H1 (cell line): Measurements from ENCODE around the gene LMNTD2. TPM values are rescaled to one million over a fixed set of nuclear protein-coding genes. Genes with fewer than 3 reads are reported as not detected.
A peak's percentile ranks its signal among the peaks of the same experiment; 100 is the strongest.
"Not testable (repeated sequence)": the region's sequence is repeated elsewhere in the genome, so short reads cannot be mapped to it uniquely, and the experiment has no call there.

Experiments used
- CTCF ChIA-PET: fragments of 300-600 bp; sonication (Branson Sonifier 250); formaldehyde crosslinking; loops from one replicate; lab custom pipeline; 2021; ENCODE audit not compliant: partially characterized antibody; lab: Charles Lee
- POLR2A ChIA-PET: fragments of 300-600 bp; sonication (Branson Sonifier 250); formaldehyde crosslinking; loops from one replicate; lab custom pipeline; 2021; ENCODE audit warnings: inconsistent platforms; ENCODE audit not compliant: partially characterized antibody; lab: Charles Lee
- DNase-seq, 2 experiments: peaks; one replicate each; pipeline versions ENCODE4 v3.0.0 to v3.0.0-alpha.2; 2010 to 2022; ENCODE audit warnings: low spot score in 2 of 2, low read depth in 1 of 2, mixed read lengths in 1 of 2
- FAIRE-seq: peaks from 2 replicates; lab custom pipeline; 2011; peaks lifted over from hg19 to GRCh38; lab: Jason Lieb, UNC
- H2AFZ ChIP-seq: 2 replicates; pipeline ENCODE4 v1.8.1; 2012; ENCODE audit warnings: low read length, inconsistent platforms
- H2AK5ac ChIP-seq: 2 replicates; pipeline ENCODE4 v1.6.1; 2013; ENCODE audit warnings: low read depth, low read length
- H2BK120ac ChIP-seq: replicated peaks from 2 replicates; pipeline ENCODE3; 2013; ENCODE audit warnings: low read depth, low read length, inconsistent platforms
- H2BK12ac ChIP-seq: 2 replicates; pipeline ENCODE4 v1.6.1; 2013; ENCODE audit warnings: low read depth, low read length
- H2BK15ac ChIP-seq: 2 replicates; pipeline ENCODE4 v1.6.1; 2013; ENCODE audit warnings: low read length
- H2BK20ac ChIP-seq: 2 replicates; pipeline ENCODE4 v1.6.1; 2013; ENCODE audit warnings: low read length
- H2BK5ac ChIP-seq: 2 replicates; pipeline ENCODE4 v1.6.1; 2013; ENCODE audit warnings: low read depth, low read length
- H3K14ac ChIP-seq: 2 replicates; pipeline ENCODE4 v1.6.1; 2013; ENCODE audit warnings: inconsistent platforms; ENCODE audit not compliant: insufficient read length
- H3K18ac ChIP-seq: 2 replicates; pipeline ENCODE4 v1.6.1; 2013; ENCODE audit warnings: low read length; ENCODE audit errors: extremely low read depth
- H3K23ac ChIP-seq: 2 replicates; pipeline ENCODE4 v1.6.1; 2013; ENCODE audit warnings: inconsistent platforms; ENCODE audit not compliant: insufficient read length
- H3K23me2 ChIP-seq: 2 replicates; pipeline ENCODE4 v1.6.1; 2013; ENCODE audit warnings: low read depth, low read length
- H3K27ac ChIP-seq: 2 replicates; pipeline ENCODE4 v1.6.1; 2011; ENCODE audit warnings: low read depth, low read length, inconsistent platforms
- H3K27me3 ChIP-seq, 4 experiments: replicated peaks in 1 of 4; 1 replicate in 1 of 4; 2 replicates in 3 of 4; pipeline versions ENCODE4 v1.6.1 to v1.8.1; 2011 to 2013; ENCODE audit warnings: low read length in 3 of 4, mild to moderate bottlenecking in 3 of 4, inconsistent platforms in 2 of 4, mixed read lengths in 2 of 4, moderate library complexity in 1 of 4; ENCODE audit not compliant: control insufficient read depth in 3 of 4, insufficient read depth in 3 of 4; ENCODE audit errors: extremely low read depth in 1 of 4
- H3K36me3 ChIP-seq, 4 experiments: 2 replicates each; pipeline versions ENCODE4 v1.6.1 to v1.8.1; 2011 to 2013; ENCODE audit warnings: mild to moderate bottlenecking in 4 of 4, low read length in 3 of 4, moderate library complexity in 2 of 4, control low read depth in 1 of 4, inconsistent platforms in 1 of 4; ENCODE audit not compliant: insufficient read depth in 4 of 4, control insufficient read depth in 2 of 4
- H3K4ac ChIP-seq: replicated peaks from 2 replicates; pipeline ENCODE3; 2013; ENCODE audit warnings: low read length, low read depth, mixed read lengths, inconsistent platforms; ENCODE audit not compliant: insufficient read length
- H3K4me1 ChIP-seq, 4 experiments: replicated peaks in 1 of 4; 1 replicate in 1 of 4; 2 replicates in 3 of 4; pipeline versions ENCODE4 v1.6.1 to v1.8.1; 2011 to 2013; ENCODE audit warnings: low read length in 3 of 4, inconsistent platforms in 2 of 4, mixed read lengths in 1 of 4; ENCODE audit not compliant: insufficient read depth in 4 of 4, control insufficient read depth in 3 of 4
- H3K4me2 ChIP-seq, 2 experiments: 2 replicates each; pipeline versions ENCODE4 v1.6.1 to v1.8.1; 2011 to 2013; ENCODE audit warnings: low read depth in 2 of 2, low read length in 2 of 2, control low read depth in 1 of 2, inconsistent platforms in 1 of 2, mild to moderate bottlenecking in 1 of 2; ENCODE audit not compliant: insufficient read depth in 1 of 2
- H3K4me3 ChIP-seq, 4 experiments: fragments of 200-600, 300-600 bp in 1 of 4; sonication (generic), shearing (Covaris generic), sonication (Bioruptor Twin) in 1 of 4; 2 replicates each; pipeline versions ENCODE4 v1.5.1 to v1.8.1; 2011 to 2016; ENCODE audit warnings: low read length in 4 of 4, low read depth in 3 of 4, control low read depth in 2 of 4, inconsistent platforms in 2 of 4, mild to moderate bottlenecking in 2 of 4, mixed read lengths in 1 of 4, moderate library complexity in 1 of 4; ENCODE audit not compliant: insufficient read depth in 2 of 4; ENCODE audit errors: extremely low read depth in 1 of 4
- H3K56ac ChIP-seq: replicated peaks from 2 replicates; pipeline ENCODE3; 2013; ENCODE audit warnings: low read depth, mild to moderate bottlenecking, mixed read lengths, low read length, inconsistent platforms; ENCODE audit not compliant: insufficient read length
- H3K79me1 ChIP-seq: 2 replicates; pipeline ENCODE4 v1.6.1; 2013; ENCODE audit warnings: low read depth, low read length, control low read depth
- H3K79me2 ChIP-seq, 2 experiments: 2 replicates each; pipeline versions ENCODE4 v1.6.1 to v1.8.1; 2012 to 2013; ENCODE audit warnings: low read length in 2 of 2, mild to moderate bottlenecking in 2 of 2, inconsistent platforms in 1 of 2; ENCODE audit not compliant: insufficient read depth in 2 of 2, control insufficient read depth in 1 of 2
- H3K9ac ChIP-seq, 4 experiments: replicated peaks in 1 of 4; 1 replicate in 1 of 4; 2 replicates in 3 of 4; pipeline versions ENCODE4 v1.6.1 to v1.8.1; 2011 to 2013; ENCODE audit warnings: low read depth in 3 of 4, low read length in 3 of 4, control low read depth in 2 of 4, mild to moderate bottlenecking in 2 of 4, moderate library complexity in 2 of 4, inconsistent platforms in 1 of 4; ENCODE audit errors: extremely low read depth in 1 of 4
- H3K9me3 ChIP-seq, 2 experiments: 2 replicates each; pipeline versions ENCODE4 v1.6.1 to v1.8.1; 2012 to 2013; ENCODE audit warnings: mild to moderate bottlenecking in 2 of 2, moderate library complexity in 2 of 2, control low read depth in 1 of 2, inconsistent platforms in 1 of 2, low read depth in 1 of 2, low read length in 1 of 2, mixed read lengths in 1 of 2; ENCODE audit not compliant: insufficient read depth in 2 of 2
- H4K20me1 ChIP-seq, 2 experiments: replicated peaks in 1 of 2; 2 replicates each; pipeline versions ENCODE3 to v1.8.1; 2011 to 2013; ENCODE audit warnings: inconsistent platforms in 2 of 2, low read length in 2 of 2, mild to moderate bottlenecking in 1 of 2; ENCODE audit not compliant: insufficient read depth in 2 of 2, control insufficient read depth in 1 of 2
- H4K5ac ChIP-seq: 2 replicates; pipeline ENCODE4 v1.6.1; 2013; ENCODE audit warnings: low read length, low read depth, mixed read lengths, inconsistent platforms; ENCODE audit not compliant: insufficient read length
- H4K8ac ChIP-seq: 2 replicates; pipeline ENCODE4 v1.8.0; 2013; ENCODE audit warnings: mild to moderate bottlenecking, moderate library complexity, low read length, inconsistent platforms; ENCODE audit not compliant: insufficient read depth; ENCODE audit errors: extremely low read depth
- H4K91ac ChIP-seq: replicated peaks from 2 replicates; pipeline ENCODE3; 2013; ENCODE audit warnings: low read length, mixed read lengths, inconsistent platforms; ENCODE audit not compliant: insufficient read length
- WGBS, 2 experiments: shearing (Covaris generic) in 1 of 2; methylation state at CpG; one replicate each; pipeline versions ENCODE4 v1.1.6 to v1.1.7; 2013 to 2015; ENCODE audit warnings: low lambda C conversion rate in 2 of 2, mixed read lengths in 2 of 2, inconsistent platforms in 1 of 2, low coverage in 1 of 2, missing lambda C conversion rate in 1 of 2; ENCODE audit not compliant: insufficient replicate concordance in 2 of 2, insufficient coverage in 1 of 2, insufficient read length in 1 of 2; ENCODE audit errors: extremely low coverage in 1 of 2, missing lambda C conversion rate in 1 of 2; 5-methylcytosine and 5-hydroxymethylcytosine counted together
- polyA plus RNA-seq, 7 experiments: library from polyadenylated mRNA; depleted of rRNA in 3 of 7; stranded (reverse) in 5 of 7; unstranded in 2 of 7; fragments of >200 nt in 5 of 7; fragments of 200-250 nt in 2 of 7; gene quantifications; 1 replicate in 5 of 7; 2 replicates in 1 of 7; 4 replicates in 1 of 7; pipeline versions ENCODE4 v1.2.1 to v1.2.3, GENCODE V29; 2011 to 2013; ENCODE audit warnings: missing spikeins in 2 of 7, mixed read lengths in 2 of 7
- total RNA-seq: library from RNA; stranded (reverse); fragmentation: NEBNext Ultra II Directional; extraction: Animal tissue kit (Norgen Biotek cat#: 25700); gene quantifications from 2 replicates; pipeline ENCODE4 v1.2.1, GENCODE V29; 2021

The LMNTD2 gene
- total and polyA plus RNA-seq, 2 of the 8 experiments (the other 6 are each of a cell fraction or from before 2014, with no cell fraction given), result 1.6 to 3.1 TPM

- not testable (repeated sequence) for H2AFZ ChIP-seq, H2BK5ac ChIP-seq, H3K9me3 ChIP-seq, H3K36me3 ChIP-seq, H3K14ac ChIP-seq, H3K56ac ChIP-seq, H2BK120ac ChIP-seq, H3K27ac ChIP-seq, H2BK15ac ChIP-seq, H3K4ac ChIP-seq, FAIRE-seq, H2BK20ac ChIP-seq, H4K91ac ChIP-seq, H3K79me1 ChIP-seq, H2BK12ac ChIP-seq, H4K8ac ChIP-seq, H3K23ac ChIP-seq, H4K5ac ChIP-seq, H3K18ac ChIP-seq, H3K9ac ChIP-seq, DNase-seq, H2AK5ac ChIP-seq
- peaks cover 18 to 22% of the 10 kb centered on the region in 2 experiments for H4K20me1 ChIP-seq
- H3K4me3 ChIP-seq, result peak overlapping the region in 1 of 4 experiments; percentile 72; a peak in 1 of 8 replicates
- peaks cover 6 to 26% (median 16%) of the 10 kb centered on the region in 4 experiments for H3K4me1 ChIP-seq
- 81% methylated on average over 14 of the region's 14 CpGs; no CpG with 5 or more reads in 1 of the 2 experiments for WGBS, 2 experiments
- ChIA-PET CTCF (interaction anchor here (1.0 to 2.0 kb wide), 2 partner anchors 10 to 39 kb away, joined by 3 to 7 read pairs; no protein-coding TSS in a partner anchor), POLR2A (interaction anchor here (0.8 to 2.1 kb wide), 2 partner anchors 12 to 37 kb away, joined by 3 to 11 read pairs; partner anchors contain the start of gene LRRC56)
- peak overlapping the region; percentile 33 to 99; a peak in 2 of 4 replicates for H3K4me2 ChIP-seq
- H3K27me3 ChIP-seq, result peaks cover 8 to 17% (median 14%) of the 10 kb centered on the region in 4 experiments
- peaks cover 15% of the 10 kb centered on the region for H3K23me2 ChIP-seq
- H3K79me2 ChIP-seq, result peaks cover 24% of the 10 kb centered on the region in 2 experiments
These were observed 13.6 kb upstream of the LMNTD2 start for GRCh38 chr11:574031-574570.
